ENCODE data around the gene IQSEC3.

IQSEC3 gene

DNA sequence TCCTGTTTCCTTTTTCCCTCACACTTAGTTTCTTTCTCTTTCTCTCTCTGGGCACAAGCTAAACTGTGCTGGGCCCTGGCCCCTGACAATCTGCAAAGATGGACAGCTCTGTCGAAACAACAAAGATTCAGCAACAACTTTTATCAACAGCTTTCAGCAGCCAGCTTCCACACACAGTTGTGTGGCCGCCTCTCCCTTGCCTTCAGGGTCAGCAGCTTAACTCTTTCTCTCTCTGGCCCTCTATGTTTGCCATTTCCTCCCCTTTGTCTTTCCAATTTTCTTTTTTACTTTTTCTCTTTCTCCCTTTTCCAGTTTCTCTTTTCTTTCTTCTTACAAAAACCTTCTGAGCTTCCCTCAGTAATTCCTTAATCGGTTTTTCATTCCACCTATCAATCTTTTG lies 43.3 kb downstream of the IQSEC3 start:
- POLR2A ChIA-PET: no interaction called here
- peaks cover 10 to 76% (median 38%) of the 10 kb centered on the region in 4 experiments for H3K4me1 ChIP-seq (ENCODE audit: control extremely low read depth in 1 of 4, control insufficient read depth in 4 of 4, insufficient read depth in 4 of 4, low read length in 3 of 4)
- CTCF ChIA-PET: interaction anchor here (0.7 to 3.1 kb wide), 12 partner anchors 8 to 111 kb away, joined by 3 to 16 read pairs (median 3); no protein-coding TSS in a partner anchor
- no peaks in the 10 kb centered on the region for H3K9me3 ChIP-seq (ENCODE audit: control extremely low read depth in 1 of 5, control insufficient read depth in 4 of 5, insufficient read depth in 2 of 5, low read depth in 1 of 5, low read length in 4 of 5)
- H3K27me3 ChIP-seq (replicated peaks in 2 of 5; ENCODE audit: control insufficient read depth in 4 of 5, insufficient read depth in 5 of 5, low read length in 4 of 5): no peaks in the 10 kb centered on the region
- peak overlapping the region in 1 of 2 experiments; percentile 27 for H3K27ac ChIP-seq (ENCODE audit: insufficient read depth in 1 of 2, low read depth in 1 of 2, low read length in 2 of 2, poor library complexity in 1 of 2, severe bottlenecking in 2 of 2)
- no peak for DNase-seq
- 15% methylated on average over 3 of the region's 3 CpGs for WGBS (ENCODE audit: insufficient coverage)
- peak overlapping the region in 5 of 7 experiments; percentile 20 to 80 (median 65) for H3K4me3 ChIP-seq (ENCODE audit: control insufficient read depth in 1 of 7, extremely low read depth in 1 of 7, insufficient read depth in 4 of 7, low read depth in 2 of 7, low read length in 6 of 7)
- H3K36me3 ChIP-seq (ENCODE audit: control insufficient read depth in 4 of 4, insufficient read depth in 4 of 4, low read length in 3 of 4): peaks cover 0 to 2% (median 0%) of the 10 kb centered on the region in 4 experiments

DNA sequence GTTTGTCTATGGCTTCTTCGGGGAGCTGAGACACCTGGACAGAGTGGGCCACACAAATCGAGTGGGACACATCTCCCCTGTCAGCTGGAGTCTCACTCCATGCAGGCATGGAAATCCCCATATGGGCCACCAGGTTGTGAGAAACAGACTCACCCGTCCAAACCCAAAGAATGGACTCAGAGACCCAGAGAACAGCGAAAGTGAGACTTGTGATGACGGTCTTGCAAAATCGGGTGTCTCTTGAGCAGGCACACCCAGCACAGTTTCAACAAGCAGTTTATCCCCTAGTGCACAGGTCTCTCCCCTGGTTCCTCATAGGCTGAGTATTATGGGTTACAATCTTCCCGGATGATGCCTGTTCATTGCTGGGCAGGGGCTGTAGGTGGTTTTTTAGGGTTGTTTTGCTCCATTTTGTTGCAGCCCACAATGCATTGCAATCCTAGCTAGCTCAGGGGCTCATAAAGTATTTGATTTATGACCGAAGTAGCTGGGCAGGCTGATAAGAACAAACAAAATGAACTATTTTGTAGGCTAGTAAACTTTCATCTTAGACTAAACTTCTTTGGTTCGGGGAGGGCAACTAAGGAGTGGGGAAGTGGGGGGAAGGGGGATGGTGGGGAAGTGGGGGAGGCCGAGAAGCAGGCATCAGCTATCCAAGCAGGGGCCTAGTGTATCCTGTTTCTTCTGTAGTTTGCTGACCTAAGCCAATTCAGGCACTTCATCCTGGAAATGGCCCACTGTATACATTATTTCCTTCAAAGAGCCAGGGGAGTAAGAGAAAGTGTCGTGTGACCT lies 45.3 kb downstream of the IQSEC3 start:
- POLR2A ChIA-PET: interaction anchor here (0.7 to 1.0 kb wide), 2 partner anchors 35 to 60 kb away, joined by 3 read pairs; no protein-coding TSS in a partner anchor
- no peaks in the 10 kb centered on the region for H3K9me3 ChIP-seq (ENCODE audit: control extremely low read depth in 1 of 5, control insufficient read depth in 4 of 5, insufficient read depth in 2 of 5, low read depth in 1 of 5, low read length in 4 of 5)
- peak overlapping the region; percentile 15 to 41 for H3K27ac ChIP-seq (ENCODE audit: insufficient read depth in 1 of 2, low read depth in 1 of 2, low read length in 2 of 2, poor library complexity in 1 of 2, severe bottlenecking in 2 of 2)
- WGBS (ENCODE audit: insufficient coverage): 1% methylated on average over 9 of the region's 11 CpGs
- no peaks in the 10 kb centered on the region for H3K27me3 ChIP-seq (replicated peaks in 2 of 5; ENCODE audit: control insufficient read depth in 4 of 5, insufficient read depth in 5 of 5, low read length in 4 of 5)
- peak; percentile 69 to 95 (median 91) for DNase-seq
- peaks cover 10 to 67% (median 37%) of the 10 kb centered on the region in 4 experiments for H3K4me1 ChIP-seq (ENCODE audit: control extremely low read depth in 1 of 4, control insufficient read depth in 4 of 4, insufficient read depth in 4 of 4, low read length in 3 of 4)
- no peaks in the 10 kb centered on the region for H3K36me3 ChIP-seq (ENCODE audit: control insufficient read depth in 4 of 4, insufficient read depth in 4 of 4, low read length in 3 of 4)
- peak overlapping the region in 6 of 7 experiments; percentile 1 to 80 (median 52) for H3K4me3 ChIP-seq (ENCODE audit: control insufficient read depth in 1 of 7, extremely low read depth in 1 of 7, insufficient read depth in 4 of 7, low read depth in 2 of 7, low read length in 6 of 7)
- CTCF ChIA-PET: interaction anchor here (0.6 to 1.8 kb wide), 6 partner anchors 17 to 76 kb away, joined by 3 to 5 read pairs (median 4); no protein-coding TSS in a partner anchor

DNA sequence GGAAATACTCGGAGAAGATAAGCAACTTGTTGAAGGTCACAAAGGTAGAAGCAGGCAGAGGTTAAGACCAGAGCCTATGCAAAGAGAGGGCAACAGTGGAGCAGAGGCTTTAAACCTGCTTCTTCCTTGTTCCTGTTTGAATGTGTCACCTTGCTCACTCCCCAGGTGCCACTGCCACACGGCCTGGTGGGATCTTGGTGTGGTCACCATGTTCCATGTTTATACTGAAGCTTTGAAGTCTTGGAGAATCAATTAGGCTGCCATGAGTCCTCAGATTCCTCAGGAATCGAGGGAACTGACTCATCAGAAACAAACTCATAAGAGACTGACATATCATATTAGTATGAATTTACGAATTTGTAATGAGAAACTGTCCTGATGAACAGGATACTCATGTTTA lies 46.8 kb downstream of the IQSEC3 start:
- Histone ChIP-seq H3K4me3 (ENCODE audit: control insufficient read depth in 1 of 7, extremely low read depth in 1 of 7, insufficient read depth in 4 of 7, low read depth in 2 of 7, low read length in 6 of 7) (no peak overlapping the region), H3K36me3 (ENCODE audit: control insufficient read depth in 4 of 4, insufficient read depth in 4 of 4, low read length in 3 of 4) (no peaks in the 10 kb centered on the region), H3K9me3 (ENCODE audit: control extremely low read depth in 1 of 5, control insufficient read depth in 4 of 5, insufficient read depth in 2 of 5, low read depth in 1 of 5, low read length in 4 of 5) (no peaks in the 10 kb centered on the region), H3K27ac (ENCODE audit: insufficient read depth in 1 of 2, low read depth in 1 of 2, low read length in 2 of 2, poor library complexity in 1 of 2, severe bottlenecking in 2 of 2) (peak overlapping the region in 1 of 2 experiments; percentile 4), H3K4me1 (ENCODE audit: control extremely low read depth in 1 of 4, control insufficient read depth in 4 of 4, insufficient read depth in 4 of 4, low read length in 3 of 4) (peaks cover 10 to 60% (median 35%) of the 10 kb centered on the region in 4 experiments), H3K27me3 (replicated peaks in 2 of 5; ENCODE audit: control insufficient read depth in 4 of 5, insufficient read depth in 5 of 5, low read length in 4 of 5) (no peaks in the 10 kb centered on the region)
- ChIA-PET CTCF (interaction anchor here (0.9 to 1.0 kb wide), 2 partner anchors 9 to 17 kb away, joined by 3 to 6 read pairs; no protein-coding TSS in a partner anchor), POLR2A (no interaction called here)
- DNase-seq: no peak
- WGBS (ENCODE audit: insufficient coverage): 75% methylated on average over 2 of the region's 4 CpGs

DNA sequence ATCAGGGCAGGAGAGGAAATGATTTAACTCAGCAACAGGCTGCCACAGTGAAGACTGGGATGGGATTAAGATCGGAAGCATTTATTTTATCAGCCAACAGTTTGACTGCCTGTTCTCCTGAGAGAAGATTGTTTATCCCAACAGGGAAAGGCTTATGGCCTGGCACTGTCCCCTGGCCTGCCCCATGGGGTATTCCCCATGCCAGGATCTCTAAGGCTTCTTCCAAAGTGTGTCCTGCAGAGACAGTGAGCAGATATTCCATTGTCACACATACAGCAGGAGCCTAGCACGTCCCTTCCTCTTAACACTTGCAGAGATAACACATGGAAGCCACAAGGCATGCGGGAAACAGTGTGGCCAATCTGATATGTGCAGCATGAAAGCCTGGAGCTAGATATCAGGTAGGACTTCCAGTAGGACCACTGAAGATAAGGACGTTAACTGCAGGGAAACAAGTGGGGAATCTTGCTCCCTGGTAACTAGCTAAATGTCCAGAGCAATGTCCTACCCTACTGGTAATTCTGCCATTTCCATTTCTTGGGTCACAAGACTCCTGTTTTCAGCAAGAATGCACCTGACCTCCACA lies 48.2 kb downstream of the IQSEC3 start:
- H3K27ac ChIP-seq (ENCODE audit: insufficient read depth in 1 of 2, low read depth in 1 of 2, low read length in 2 of 2, poor library complexity in 1 of 2, severe bottlenecking in 2 of 2): no peak overlapping the region
- WGBS (ENCODE audit: insufficient coverage): 88% methylated on average over 4 of the region's 4 CpGs
- H3K36me3 ChIP-seq (ENCODE audit: control insufficient read depth in 4 of 4, insufficient read depth in 4 of 4, low read length in 3 of 4): no peaks in the 10 kb centered on the region
- H3K4me3 ChIP-seq (ENCODE audit: control insufficient read depth in 1 of 7, extremely low read depth in 1 of 7, insufficient read depth in 4 of 7, low read depth in 2 of 7, low read length in 6 of 7): no peak overlapping the region
- H3K27me3 ChIP-seq (replicated peaks in 2 of 5; ENCODE audit: control insufficient read depth in 4 of 5, insufficient read depth in 5 of 5, low read length in 4 of 5): no peaks in the 10 kb centered on the region
- DNase-seq: no peak
- peaks cover 10 to 46% (median 24%) of the 10 kb centered on the region in 4 experiments for H3K4me1 ChIP-seq (ENCODE audit: control extremely low read depth in 1 of 4, control insufficient read depth in 4 of 4, insufficient read depth in 4 of 4, low read length in 3 of 4)
- H3K9me3 ChIP-seq (ENCODE audit: control extremely low read depth in 1 of 5, control insufficient read depth in 4 of 5, insufficient read depth in 2 of 5, low read depth in 1 of 5, low read length in 4 of 5): no peaks in the 10 kb centered on the region
- POLR2A ChIA-PET: no interaction called here
- CTCF ChIA-PET: interaction anchor here (0.6 to 2.7 kb wide), 10 partner anchors 9 to 57 kb away, joined by 3 to 6 read pairs (median 3); no protein-coding TSS in a partner anchor

DNA sequence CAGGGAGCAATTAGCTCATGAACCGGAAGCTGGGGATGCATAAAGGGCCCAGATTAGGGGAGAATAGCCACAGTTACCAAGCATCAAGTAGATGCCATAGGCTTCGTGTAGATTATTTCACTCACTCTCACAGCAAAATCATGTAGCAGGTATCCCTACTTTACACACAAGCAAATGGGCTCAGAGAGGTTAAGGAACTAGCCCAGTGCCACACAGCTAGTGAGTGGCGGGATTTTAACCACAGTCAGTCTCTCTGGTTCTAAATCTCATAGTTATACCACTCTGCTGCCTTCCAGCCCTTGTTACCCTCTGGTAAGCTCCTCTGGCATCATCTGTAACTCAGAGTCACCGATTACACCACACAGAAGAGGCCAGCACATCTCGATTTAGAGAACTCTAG lies 49.0 kb downstream of the IQSEC3 start:
- Histone ChIP-seq H3K4me1 (ENCODE audit: control extremely low read depth in 1 of 4, control insufficient read depth in 4 of 4, insufficient read depth in 4 of 4, low read length in 3 of 4) (peaks cover 10 to 38% (median 18%) of the 10 kb centered on the region in 4 experiments), H3K27me3 (replicated peaks in 2 of 5; ENCODE audit: control insufficient read depth in 4 of 5, insufficient read depth in 5 of 5, low read length in 4 of 5) (no peaks in the 10 kb centered on the region), H3K36me3 (ENCODE audit: control insufficient read depth in 4 of 4, insufficient read depth in 4 of 4, low read length in 3 of 4) (no peaks in the 10 kb centered on the region), H3K4me3 (ENCODE audit: control insufficient read depth in 1 of 7, extremely low read depth in 1 of 7, insufficient read depth in 4 of 7, low read depth in 2 of 7, low read length in 6 of 7) (no peak overlapping the region), H3K27ac (ENCODE audit: insufficient read depth in 1 of 2, low read depth in 1 of 2, low read length in 2 of 2, poor library complexity in 1 of 2, severe bottlenecking in 2 of 2) (no peak overlapping the region), H3K9me3 (ENCODE audit: control extremely low read depth in 1 of 5, control insufficient read depth in 4 of 5, insufficient read depth in 2 of 5, low read depth in 1 of 5, low read length in 4 of 5) (no peaks in the 10 kb centered on the region)
- ChIA-PET POLR2A (interaction anchor here (0.6 kb wide), 1 partner anchor 335 kb away, joined by 3 read pairs; no protein-coding TSS in a partner anchor), CTCF (interaction anchor here (0.9 to 2.7 kb wide), 6 partner anchors 9 to 57 kb away, joined by 3 to 6 read pairs (median 3); no protein-coding TSS in a partner anchor)
- 78% methylated on average over 2 of the region's 5 CpGs for WGBS (ENCODE audit: insufficient coverage)
- no peak for DNase-seq

DNA sequence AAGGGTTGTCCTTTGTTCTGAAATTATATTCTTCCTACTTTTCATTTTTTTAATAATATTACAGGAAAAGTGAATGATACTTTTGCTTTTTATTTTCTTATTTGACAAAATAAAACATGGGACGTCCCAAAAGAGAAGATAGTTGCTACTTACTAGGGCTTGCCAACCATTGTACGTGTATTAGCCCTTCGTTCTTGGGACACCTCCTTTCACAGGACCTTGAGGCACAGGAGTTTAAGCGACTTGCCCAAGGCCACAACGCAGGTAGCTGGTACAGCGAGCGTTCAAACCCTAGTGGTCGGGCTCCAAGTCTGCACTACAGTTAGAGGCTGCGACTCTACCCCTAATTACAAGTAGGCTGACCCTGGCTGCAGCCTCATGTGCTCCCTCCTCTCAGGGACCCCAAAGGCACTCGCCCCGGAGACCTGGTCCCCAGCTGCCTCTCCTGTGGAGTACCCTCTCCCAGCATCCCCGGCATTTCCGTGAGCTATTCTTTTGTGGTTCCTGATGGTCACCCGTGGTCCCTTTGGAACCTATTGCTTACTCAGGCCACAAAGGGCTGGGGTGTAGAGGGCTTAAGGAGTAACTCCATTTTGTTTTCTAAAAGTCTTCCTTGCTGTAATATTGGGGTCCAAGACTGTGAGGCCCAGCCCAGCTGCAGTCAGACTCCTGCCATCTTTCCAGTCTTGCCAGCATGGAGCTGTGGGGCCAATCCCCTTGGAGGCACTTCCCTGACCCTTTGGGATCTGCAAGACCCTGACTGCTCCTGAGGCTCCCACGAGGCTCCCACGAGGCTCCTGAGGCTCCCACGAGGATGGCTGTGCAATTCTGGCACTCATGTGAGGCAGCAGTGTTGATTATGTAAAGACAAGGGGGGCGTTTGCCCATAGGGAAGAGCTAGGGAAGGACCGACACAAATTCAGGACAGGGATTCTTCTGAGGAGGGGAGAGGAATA lies 49.7 kb downstream of the IQSEC3 start:
- CTCF ChIA-PET: interaction anchor here (0.8 to 2.7 kb wide), 10 partner anchors 9 to 56 kb away, joined by 3 to 6 read pairs (median 3); no protein-coding TSS in a partner anchor
- H3K27ac ChIP-seq (ENCODE audit: insufficient read depth in 1 of 2, low read depth in 1 of 2, low read length in 2 of 2, poor library complexity in 1 of 2, severe bottlenecking in 2 of 2): no peak overlapping the region
- no peaks in the 10 kb centered on the region for H3K36me3 ChIP-seq (ENCODE audit: control insufficient read depth in 4 of 4, insufficient read depth in 4 of 4, low read length in 3 of 4)
- POLR2A ChIA-PET: interaction anchor here (0.6 kb wide), 2 partner anchors 11 to 334 kb away, joined by 3 to 7 read pairs; no protein-coding TSS in a partner anchor
- DNase-seq: no peak
- H3K4me1 ChIP-seq (ENCODE audit: control extremely low read depth in 1 of 4, control insufficient read depth in 4 of 4, insufficient read depth in 4 of 4, low read length in 3 of 4): peaks cover 9 to 31% (median 16%) of the 10 kb centered on the region in 4 experiments
- no peak overlapping the region for H3K4me3 ChIP-seq (ENCODE audit: control insufficient read depth in 1 of 7, extremely low read depth in 1 of 7, insufficient read depth in 4 of 7, low read depth in 2 of 7, low read length in 6 of 7)
- H3K27me3 ChIP-seq (replicated peaks in 2 of 5; ENCODE audit: control insufficient read depth in 4 of 5, insufficient read depth in 5 of 5, low read length in 4 of 5): no peaks in the 10 kb centered on the region
- no peaks in the 10 kb centered on the region for H3K9me3 ChIP-seq (ENCODE audit: control extremely low read depth in 1 of 5, control insufficient read depth in 4 of 5, insufficient read depth in 2 of 5, low read depth in 1 of 5, low read length in 4 of 5)
- 99% methylated on average over 16 of the region's 19 CpGs for WGBS (ENCODE audit: insufficient coverage)

All from common myeloid progenitor, CD34-positive (primary cell).